Mammary epithelial cell (primary cell): ENCODE measurements around the gene YBX3.

Experiments used
- EZH2 ChIP-seq: IDR thresholded peaks from 2 replicates; pipeline ENCODE4 v1.6.1; 2012; ENCODE audit warnings: low read length, inconsistent platforms, borderline replicate concordance
- TF ChIP-seq, protein P1 (sequence below), 2 donors: IDR thresholded peaks in 1 of 2; conservative IDR thresholded peaks in 1 of 2; 2 replicates each; pipeline ENCODE4 v1.5.1; 2011 to 2012; ENCODE audit warnings: inconsistent platforms in 2 of 2, low read length in 2 of 2, mild to moderate bottlenecking in 2 of 2, control low read depth in 1 of 2, low read depth in 1 of 2; ENCODE audit not compliant: insufficient read depth in 1 of 2; ENCODE audit errors: extremely low read depth in 1 of 2

DNA sequence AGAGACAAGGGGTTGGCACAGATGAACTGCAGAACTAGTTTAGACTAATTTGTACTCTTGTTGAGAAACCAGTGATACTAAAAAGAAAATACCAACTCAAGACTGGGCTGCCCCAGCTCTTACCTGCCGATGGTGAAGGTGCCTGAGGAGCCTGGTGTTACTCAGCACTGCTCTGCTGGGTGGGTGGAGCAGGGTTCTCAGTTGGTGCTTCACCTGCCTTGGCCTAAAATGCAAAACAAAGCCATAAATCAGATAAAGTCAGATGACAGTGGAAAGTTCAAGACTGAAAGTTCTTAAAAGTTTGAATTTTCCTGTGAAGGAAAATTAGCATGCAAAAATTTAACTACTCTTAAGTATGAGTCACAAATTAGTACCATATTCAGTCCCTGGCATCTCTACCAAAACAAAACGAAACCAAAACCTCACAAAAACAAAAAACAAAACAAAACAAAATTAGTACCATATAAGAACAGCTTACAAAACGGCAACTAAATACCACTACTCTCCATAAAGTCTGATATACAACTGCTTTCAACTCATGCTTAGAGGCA, 21.9 kb downstream of the YBX3 start:
- TF ChIP-seq, protein P1, sequence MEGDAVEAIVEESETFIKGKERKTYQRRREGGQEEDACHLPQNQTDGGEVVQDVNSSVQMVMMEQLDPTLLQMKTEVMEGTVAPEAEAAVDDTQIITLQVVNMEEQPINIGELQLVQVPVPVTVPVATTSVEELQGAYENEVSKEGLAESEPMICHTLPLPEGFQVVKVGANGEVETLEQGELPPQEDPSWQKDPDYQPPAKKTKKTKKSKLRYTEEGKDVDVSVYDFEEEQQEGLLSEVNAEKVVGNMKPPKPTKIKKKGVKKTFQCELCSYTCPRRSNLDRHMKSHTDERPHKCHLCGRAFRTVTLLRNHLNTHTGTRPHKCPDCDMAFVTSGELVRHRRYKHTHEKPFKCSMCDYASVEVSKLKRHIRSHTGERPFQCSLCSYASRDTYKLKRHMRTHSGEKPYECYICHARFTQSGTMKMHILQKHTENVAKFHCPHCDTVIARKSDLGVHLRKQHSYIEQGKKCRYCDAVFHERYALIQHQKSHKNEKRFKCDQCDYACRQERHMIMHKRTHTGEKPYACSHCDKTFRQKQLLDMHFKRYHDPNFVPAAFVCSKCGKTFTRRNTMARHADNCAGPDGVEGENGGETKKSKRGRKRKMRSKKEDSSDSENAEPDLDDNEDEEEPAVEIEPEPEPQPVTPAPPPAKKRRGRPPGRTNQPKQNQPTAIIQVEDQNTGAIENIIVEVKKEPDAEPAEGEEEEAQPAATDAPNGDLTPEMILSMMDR (conservative IDR thresholded peaks at IDR 0.05 in 1 of 2, IDR thresholded peaks at IDR 0.05 in 1 of 2; ENCODE audit: extremely low read depth in 1 of 2, insufficient read depth in 1 of 2, low read depth in 1 of 2, low read length in 2 of 2), result no peak
- no peak for TF ChIP-seq EZH2
